ENCODE data around the gene FN1. TPM values are rescaled to one million over a fixed set of nuclear protein-coding genes. Genes with fewer than 3 reads are reported as not detected.

Gene FN1
- total and polyA plus RNA-seq, 2 of the 8 experiments (the other 6 are each of a cell fraction or from before 2014, with no cell fraction given) = 42.9 to 109 TPM

DNA sequence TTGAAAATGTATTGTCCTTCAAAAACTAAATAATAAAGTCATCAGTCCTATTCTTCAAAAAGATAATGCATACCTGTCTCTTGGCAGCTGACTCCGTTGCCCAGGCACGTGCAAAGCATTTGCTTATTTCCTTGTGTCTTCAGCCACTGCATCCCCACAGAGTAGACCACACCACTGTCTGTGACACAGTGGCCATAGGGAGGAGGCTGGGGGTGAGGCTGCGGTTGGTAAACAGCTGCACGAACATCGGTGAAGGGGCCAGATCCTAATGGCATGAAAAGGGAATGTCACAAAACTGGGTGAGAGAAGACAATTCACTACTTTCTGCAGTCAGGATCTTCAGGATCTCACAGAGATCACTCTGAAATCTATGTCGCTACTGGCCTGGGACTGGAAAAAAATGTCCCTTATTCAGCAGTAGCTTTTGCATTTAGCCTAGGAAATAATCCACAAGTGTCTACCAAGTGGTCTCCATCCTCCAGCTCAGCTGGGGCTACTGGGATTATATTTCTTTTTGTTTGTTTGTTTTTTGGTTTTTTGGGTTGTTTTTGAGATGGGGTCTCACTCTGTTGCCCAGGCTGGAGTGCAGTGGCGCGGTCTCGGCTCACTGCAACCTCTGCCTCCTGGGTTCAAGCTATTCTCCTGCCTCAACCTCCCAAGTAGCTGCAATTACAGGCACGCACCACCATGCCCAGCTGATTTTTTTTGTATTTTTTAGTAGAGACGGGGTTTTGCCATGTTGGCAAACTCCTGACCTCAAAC is 10.7 kb downstream of the FN1 start (continued):
- TF ChIP-seq CHD7 (IDR thresholded peaks at IDR 0.05; ENCODE audit: insufficient replicate concordance, low read length) = no peak
- no peak for TF ChIP-seq SAP30 (IDR thresholded peaks at IDR 0.05; ENCODE audit: insufficient read depth, insufficient replicate concordance, low read length)
- no peak for TF ChIP-seq KDM4A (IDR thresholded peaks at IDR 0.05; ENCODE audit: low read depth, low read length, severe bottlenecking)
- TF ChIP-seq RXRA (IDR thresholded peaks at IDR 0.05; ENCODE audit: insufficient read depth, low read depth, low read length) = no peak
- TF ChIP-seq BACH1 (IDR thresholded peaks at IDR 0.05; ENCODE audit: low read length) = no peak
- TF ChIP-seq TBP (IDR thresholded peaks at IDR 0.05; ENCODE audit: low read depth, low read length) = no peak
- no peak for TF ChIP-seq NRF1 (IDR thresholded peaks at IDR 0.05; ENCODE audit: low read depth, low read length)
- TF ChIP-seq POLR2A (IDR thresholded peaks at IDR 0.05; ENCODE audit: control extremely low read depth in 1 of 2, low read depth in 2 of 2, low read length in 2 of 2) = no peak
